Iris pigment epithelial cell (primary cell): ENCODE data around the gene ZFP28.

Source experiments
- DNase-seq: peaks from one replicate; pipeline ENCODE4 v3.0.0-alpha.2; 2011; ENCODE audit warnings: low read depth

Gene ZFP28

DNA sequence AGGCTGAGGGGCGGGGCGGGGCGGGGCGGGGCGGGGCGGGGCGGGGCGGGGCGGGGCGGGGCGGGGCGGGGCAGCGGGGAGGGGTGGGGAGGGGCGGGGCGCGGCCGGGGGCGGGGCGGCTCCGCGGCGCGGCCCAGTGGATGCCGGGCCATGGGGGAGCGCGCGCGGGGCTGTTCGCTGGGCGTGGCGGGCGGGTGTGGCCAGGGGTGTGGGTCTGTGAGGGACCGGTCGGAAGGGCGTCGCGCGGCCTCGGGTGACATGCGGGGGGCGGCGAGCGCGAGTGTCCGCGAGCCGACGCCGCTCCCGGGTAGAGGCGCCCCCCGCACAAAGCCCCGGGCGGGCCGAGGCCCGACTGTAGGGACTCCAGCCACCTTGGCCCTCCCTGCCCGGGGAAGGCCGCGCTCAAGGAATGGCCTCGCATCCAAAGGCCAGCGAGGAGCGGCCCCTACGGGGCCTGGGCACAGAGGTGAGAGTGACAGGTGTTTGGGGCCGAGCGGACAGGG lies at the start of gene ZFP28:
Gene ZFP28, plus strand, starts transcription at position 188 of the 503 bp plus-strand sequence. Its CDS starts 71 bp downstream, at position 259.
- no peak for DNase-seq

DNA sequence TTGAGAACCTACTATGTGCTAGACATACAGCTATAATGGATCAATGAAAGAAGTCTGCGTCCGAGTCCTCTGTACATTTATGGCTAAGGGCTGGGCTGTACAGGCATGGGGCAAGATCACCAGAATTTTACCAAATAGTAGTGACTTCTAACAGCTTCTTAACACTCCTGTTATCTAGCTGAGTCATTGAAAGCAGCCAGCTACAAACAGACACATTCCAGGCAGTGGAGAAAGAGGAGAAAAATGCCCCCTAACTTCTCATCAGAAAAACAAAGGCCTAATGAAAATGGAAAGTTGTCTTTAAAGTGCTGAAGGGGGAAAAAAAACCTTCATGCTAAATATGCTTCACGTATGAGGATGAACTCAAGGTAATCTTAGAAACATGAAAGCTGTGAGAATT lies 47.3 kb upstream of the ZFP28 start:
- DNase-seq, result peak; percentile 54

DNA sequence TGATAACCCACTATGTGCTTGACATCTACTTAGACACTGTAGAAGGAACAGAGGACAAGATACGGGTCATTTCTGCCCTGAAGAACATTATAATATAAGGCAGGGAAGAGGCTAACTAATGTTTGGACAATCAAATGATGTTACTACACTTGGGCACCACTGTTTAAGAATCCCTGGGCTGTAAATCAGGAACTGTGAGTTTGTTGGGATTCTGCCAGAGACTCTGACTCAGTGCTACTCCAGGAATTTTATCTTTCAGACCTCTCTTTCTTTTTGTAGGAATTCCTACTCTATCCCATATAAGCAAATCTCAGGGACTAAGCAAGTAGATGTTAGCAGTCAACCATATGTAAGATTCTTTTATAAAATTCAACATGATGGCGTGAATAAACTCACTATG lies 34.2 kb upstream of the ZFP28 start:
- peak; percentile 56 for DNase-seq

DNA sequence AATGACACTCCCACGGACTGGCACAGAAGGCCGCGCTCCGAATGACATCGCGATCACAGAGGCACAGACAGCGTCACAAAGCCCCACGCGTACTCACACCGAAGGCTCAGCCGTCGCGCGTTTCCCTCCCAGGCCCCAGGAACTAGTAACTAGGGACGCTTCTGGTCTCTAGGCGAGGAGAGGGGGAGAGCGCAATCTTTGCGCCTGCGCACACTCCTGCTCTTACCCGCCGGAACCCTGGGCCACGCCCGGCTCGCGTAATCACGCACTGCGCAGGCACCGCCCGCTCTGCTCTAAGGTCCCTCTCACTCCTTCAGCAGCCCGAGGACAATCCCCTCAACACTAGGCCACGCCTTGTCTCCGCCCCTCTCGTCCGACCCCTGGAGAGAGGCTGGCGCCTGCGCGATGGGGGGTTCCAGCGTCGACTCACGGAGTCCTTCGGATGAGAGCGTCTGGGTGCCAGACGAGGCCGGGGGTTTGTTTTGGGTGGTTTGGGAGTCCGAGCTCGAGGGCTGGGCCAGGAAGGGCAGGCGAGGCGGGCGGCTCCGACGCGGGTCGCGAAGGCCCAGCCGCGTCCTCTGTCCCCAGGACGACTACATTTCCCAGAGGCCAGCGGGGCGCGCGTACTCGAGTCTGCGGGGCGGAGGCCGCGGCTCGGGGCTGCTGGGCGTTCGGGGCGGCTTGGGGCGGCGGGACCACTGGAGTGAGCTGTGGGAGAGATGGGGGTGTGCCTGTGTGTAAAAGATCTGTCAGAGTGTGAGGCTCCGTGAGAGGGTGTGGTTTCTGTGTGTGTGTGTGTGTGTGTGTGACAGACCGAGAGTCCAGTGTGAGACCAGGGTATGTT lies 31.1 kb upstream of the ZFP28 start, which contains the start of gene ZNF471:
Gene ZNF471, plus strand, starts transcription at position 410 of the 844 bp plus-strand sequence. CDS start 3,717 bp downstream, outside the sequence.
- DNase-seq, result peak; percentile 98

DNA sequence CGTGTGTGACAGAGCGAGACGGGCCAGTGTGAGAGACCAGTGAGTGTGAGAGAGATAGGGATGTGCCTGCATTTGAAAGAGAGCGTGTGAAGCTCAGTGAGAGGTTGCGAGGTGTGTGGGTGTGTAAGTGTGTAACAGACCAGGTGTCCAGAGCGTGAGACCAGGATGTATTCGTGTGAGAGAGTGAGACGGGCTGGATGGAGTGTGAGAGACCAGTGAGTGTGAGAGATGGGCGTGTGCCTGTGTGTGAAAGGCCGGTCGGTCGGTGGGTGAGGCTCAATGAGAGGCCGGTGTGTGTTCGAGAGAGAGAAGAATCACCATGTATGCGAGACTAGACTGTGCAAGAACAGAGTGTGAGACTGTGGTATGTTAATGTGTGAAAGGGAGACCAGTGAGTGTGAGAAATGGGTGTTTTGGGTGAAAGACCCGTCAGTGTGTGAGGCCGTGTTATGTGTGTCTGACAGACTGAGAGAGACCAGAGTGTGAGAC lies 30.4 kb upstream of the ZFP28 start:
- DNase-seq, result no peak

DNA sequence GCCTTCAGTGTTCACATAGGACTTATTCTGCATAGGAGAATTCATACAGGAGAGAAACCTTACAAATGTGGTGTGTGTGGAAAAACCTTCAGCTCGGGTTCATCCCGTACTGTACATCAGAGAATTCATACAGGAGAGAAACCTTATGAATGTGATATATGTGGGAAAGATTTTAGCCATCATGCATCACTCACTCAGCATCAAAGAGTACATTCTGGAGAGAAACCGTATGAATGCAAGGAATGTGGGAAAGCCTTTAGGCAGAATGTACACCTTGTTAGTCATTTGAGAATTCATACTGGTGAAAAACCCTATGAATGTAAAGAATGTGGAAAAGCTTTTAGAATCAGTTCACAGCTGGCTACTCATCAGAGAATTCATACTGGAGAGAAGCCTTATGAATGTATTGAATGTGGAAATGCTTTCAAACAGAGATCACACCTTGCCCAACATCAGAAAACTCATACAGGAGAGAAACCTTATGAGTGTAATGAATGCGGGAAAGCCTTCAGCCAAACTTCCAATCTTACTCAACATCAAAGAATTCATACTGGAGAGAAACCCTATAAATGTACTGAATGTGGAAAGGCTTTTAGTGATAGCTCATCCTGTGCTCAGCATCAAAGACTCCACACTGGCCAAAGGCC lies 13.4 kb upstream of the ZFP28 start:
- no peak for DNase-seq

DNA sequence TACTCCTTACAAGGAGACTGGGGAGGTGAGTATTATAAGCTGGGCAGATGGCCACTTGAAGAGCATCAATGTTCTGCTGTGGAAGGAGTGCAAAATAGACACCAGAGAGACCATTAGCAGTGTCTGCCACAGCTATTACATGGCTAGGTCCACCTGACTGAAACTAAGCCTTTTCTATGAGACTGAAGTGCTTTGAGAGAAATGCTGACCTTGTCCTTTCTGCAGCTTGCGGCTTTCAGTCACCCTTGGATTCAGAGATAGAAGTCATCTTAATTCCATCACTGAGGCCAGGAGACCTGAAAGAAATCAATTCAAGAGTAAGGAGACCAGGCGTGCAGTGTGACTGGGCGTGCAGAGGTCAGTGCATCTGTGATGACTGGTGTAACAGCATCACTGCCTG lies 1.3 kb upstream of the ZFP28 start:
- no peak for DNase-seq

DNA sequence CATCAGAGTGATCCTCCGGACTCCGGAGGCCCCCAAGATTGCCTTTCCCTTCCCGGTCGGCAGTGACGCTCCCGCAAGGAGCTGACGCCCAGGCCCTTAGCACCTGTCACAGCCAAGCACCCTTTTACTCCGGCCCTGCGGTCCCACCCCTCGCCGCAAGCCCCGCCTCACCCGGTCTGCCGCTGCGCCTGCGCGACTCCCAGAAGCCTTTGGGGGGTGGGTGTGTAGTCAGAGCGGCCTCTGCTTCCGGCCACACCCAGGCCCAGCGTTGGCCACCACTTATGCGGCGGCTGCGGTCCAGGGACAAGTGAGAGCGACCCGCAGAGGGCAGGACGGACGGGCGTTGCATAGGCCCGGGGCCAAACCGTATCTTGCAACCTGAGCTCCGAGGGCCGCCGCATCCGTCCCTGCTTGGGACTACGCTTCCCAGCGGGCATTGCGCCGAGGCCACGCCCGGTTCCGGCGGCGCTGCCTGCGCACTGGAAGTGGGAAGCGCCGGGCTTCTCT lies 441 bp upstream of the ZFP28 start:
- DNase-seq, result peak; percentile 94

DNA sequence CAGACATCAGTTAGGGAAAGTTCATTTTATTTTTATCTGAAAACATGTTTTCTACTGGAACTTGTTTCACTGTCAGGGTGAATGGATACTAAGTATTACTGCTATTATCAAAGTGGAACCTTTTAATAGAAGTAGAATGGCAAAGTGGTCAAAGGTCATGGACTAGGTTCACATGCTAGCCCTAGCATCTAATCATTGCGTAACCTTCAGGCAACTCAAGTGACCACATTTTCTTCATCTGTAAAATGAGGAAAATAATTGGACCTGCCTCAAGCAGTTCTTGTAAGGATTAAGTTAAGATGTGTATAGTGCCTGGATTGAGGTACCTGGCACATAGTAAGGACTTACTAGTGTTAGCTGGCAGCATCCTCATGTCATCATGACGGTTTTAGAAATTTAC lies 5.0 kb downstream of the ZFP28 start:
- DNase-seq, result no peak

DNA sequence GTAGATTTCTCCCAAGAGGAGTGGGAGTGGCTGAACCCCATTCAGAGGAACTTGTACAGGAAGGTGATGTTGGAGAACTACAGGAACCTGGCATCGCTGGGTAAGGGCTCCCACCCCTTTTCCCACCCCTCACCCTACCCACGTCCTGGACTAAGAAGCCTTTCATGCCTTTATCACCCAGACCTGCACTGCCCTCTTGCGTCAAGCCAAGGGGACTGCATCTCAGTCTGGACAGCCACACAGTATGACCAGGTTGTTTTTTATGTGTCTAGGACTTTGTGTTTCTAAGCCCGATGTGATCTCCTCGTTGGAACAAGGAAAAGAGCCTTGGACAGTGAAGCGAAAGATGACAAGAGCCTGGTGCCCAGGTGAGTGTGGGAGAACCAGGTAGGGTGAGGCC lies 8.8 kb downstream of the ZFP28 start:
- DNase-seq, result no peak

DNA sequence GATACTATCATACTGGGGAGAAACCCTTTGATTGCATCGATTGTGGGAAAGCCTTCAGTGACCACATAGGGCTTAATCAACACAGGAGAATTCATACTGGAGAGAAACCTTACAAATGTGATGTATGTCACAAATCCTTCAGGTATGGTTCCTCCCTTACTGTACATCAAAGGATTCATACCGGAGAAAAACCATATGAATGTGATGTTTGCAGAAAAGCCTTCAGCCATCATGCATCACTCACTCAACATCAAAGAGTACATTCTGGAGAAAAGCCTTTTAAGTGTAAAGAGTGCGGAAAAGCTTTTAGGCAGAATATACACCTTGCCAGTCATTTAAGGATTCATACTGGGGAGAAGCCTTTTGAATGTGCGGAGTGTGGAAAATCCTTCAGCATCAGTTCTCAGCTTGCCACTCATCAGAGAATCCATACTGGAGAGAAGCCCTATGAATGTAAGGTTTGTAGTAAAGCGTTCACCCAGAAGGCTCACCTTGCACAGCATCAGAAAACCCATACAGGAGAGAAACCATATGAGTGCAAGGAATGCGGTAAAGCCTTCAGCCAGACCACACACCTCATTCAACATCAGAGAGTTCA lies 15.6 kb downstream of the ZFP28 start:
- no peak for DNase-seq

DNA sequence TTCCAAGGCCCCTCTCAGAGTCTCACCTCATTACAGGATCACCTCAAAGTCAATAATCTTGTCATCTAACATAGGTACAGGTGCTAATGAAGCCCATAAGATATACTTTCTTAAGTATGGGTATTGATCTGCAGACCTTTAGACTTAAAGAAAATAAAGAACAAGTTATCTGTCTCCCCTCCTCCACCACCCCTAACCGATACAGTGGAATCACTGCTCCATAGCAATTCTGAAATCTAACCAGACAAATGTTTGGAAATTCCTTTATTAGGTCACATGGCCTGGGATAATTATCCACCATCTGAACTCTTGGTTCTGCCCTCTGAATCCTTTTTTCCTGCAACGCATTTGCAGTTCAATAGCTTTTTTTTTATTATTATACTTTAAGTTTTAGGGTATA lies 24.0 kb downstream of the ZFP28 start:
- DNase-seq, result no peak

DNA sequence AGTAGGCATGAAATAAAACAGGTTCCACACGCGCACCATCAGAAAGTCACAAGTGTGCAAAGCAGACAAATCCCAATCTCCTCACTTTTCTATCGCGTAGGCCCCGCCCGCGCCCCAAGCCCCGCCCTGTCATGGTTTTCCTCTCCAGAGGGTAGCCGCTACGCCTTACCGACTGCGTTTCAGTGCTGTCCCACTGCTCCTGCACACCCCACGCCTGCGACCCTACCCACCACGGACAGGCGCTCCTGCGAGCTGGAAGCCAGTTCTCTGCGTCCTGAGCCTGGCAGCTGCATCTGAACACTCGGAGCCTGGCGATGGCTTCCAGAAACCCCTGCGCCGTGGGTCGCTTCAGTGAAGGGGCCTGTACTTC lies 28.1 kb downstream of the ZFP28 start:
- peak; percentile 42 for DNase-seq

DNA sequence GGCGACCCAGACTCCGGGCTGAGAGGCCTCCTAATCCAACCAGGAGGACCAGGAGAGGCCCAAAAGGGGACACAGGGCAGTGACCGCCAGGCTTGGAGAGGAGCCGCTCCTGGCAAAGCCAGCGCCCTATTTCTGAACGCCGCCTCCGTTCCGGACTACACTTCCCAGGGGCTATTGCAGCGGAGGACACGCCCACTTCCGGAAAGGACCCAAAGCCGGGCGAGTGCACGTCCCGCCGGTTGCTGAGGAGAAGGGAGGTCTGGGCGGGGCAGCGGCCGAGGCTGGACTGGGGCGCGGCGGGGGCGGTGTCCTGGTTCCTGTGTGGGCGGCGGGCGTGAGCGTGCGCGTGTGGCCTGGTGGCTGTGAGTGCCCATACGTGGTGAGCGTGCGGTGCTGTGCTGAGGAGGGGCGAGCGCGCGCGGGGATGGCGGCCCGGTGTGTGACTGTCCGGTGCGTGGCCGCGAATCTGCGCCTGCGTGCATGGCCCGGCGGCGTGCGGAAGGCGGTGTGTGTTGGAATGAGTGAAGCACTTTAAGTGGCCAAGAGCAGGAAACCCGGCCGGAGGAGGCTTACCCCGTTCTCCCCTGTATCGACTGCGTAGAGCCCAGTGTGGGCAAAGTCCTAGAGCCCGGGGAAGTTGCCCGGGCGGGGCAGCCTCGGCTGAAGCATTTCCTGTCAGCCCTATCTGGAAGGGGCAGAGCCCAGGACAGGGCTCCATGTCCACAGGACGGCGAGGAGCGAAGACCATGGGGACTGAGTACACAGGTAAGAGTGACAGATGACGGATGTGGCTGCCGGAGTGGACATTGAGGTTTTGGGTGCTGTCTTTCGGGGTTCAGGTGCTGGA lies 28.7 kb downstream of the ZFP28 start, which contains the start of gene ZNF470:
Gene ZNF470, plus strand, starts transcription at position 195 of the 847 bp plus-strand sequence. CDS start 2,844 bp downstream, outside the sequence.
- DNase-seq, result peak; percentile 95

DNA sequence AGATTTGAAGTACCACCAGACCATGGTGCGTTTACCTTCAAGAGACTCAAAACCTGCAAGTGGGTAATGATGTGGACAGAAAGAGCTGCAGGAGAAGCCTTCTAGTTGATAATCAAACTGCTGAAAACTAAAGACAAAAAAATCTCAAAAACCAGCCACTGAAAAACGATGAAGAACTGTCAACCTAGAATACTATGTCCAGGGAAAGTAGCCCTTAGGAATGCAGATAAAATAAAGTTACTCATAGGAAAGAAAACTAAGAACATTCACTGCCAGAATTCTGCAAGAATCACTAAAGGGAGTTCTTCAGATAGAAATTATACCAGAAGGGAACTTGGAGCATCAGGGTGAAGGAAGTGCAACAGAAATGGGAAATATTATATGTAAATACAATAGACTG lies 33.8 kb downstream of the ZFP28 start:
- DNase-seq, result no peak

DNA sequence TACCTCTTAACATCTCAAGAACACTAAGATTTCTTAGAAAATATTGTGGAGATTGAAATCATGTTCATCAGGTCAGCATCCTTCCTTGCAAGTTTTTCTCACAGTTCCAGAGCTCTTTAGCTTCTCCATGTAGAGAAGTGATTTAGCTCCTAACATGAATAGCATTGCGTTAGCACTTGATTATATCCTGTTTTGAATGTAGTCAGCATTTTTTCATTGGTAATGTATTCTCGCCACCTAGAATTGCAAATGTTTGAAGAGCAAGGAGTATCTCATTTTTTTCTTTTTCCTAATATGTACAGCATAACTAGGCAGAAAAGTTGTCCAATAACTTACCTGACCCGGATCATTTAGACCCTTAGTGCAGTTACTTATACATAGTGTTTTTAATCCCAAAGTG lies 35.2 kb downstream of the ZFP28 start:
- no peak for DNase-seq

DNA sequence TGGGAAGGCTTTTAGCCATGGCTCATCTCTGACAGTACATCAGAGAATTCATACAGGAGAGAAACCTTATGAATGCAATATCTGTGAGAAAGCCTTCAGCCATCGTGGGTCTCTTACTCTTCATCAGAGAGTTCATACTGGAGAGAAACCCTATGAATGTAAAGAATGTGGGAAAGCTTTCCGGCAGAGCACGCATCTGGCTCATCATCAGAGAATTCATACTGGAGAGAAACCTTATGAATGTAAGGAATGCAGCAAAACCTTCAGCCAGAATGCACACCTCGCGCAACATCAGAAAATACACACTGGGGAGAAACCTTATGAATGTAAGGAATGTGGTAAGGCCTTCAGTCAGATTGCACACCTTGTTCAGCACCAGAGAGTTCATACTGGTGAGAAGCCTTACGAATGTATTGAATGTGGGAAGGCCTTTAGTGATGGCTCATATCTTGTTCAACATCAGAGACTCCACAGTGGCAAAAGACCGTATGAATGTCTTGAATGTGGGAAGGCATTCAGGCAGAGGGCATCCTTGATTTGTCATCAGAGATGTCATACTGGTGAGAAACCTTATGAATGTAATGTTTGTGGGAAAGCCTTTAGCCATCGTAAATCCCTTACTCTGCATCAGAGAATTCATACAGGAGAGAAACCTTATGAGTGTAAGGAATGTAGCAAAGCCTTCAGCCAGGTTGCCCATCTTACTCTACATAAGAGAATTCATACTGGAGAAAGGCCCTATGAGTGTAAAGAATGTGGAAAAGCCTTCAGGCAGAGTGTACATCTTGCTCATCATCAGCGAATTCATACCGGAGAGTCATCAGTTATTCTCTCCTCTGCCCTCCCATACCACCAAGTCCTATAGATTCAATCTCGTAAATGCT lies 39.2 kb downstream of the ZFP28 start:
- DNase-seq, result no peak

DNA sequence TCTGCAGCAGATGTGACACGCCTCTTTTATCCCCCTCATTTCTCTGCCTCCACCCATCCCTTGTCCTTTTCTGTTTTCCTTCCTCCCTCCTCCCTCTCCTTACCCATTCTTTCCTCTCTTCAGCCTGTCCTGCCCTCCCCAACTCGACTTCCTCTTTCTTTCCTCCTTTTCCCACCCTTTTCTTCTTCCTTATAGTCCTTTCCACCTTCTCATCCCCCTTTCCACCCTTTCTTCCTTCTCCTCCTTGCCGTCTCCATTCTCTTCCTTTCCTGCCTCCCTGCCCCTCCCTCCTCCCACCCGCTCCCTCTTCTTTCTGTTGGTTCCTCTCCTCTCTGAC lies 55.7 kb downstream of the ZFP28 start:
- DNase-seq, result no peak

DNA sequence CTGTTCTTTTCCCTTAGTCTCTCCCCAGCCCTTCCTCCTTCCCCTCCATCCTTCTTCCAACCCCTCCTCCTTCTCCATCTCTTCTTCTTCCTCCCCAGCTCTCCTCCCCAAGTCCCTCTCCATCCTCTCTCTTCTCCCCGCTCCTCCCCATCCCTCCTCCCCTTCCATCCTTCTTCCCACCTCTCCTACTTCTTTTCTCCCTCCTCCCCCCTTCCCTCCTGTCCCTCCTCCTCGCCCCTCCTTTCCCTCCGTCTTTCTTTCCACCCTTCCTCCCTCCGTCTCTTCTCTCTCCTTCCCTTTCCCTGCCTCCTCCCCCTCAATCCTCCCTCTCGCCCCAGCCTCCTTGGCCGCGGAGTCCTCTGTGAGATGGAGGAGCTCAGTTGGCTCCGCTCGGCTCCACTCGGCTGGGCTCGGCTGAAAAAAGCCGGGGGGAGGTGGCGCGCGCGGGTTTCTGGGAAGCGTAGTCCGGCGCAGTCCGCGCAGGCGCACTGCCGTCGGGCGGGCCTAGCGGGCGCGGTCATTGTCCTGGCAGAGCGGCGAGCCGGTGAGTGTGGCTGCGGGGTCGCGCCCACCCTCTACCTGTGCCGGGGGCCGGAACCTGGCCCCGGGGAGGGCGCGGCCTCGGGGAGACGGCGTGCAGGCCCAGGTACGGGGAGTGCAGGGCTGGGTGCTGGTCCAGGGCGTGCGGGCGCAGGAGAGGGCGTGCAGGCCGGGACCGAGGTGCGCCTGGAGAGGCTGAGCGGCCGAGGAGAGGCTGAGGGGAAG lies 56.2 kb downstream of the ZFP28 start, which contains the start of gene ZNF71:
Gene ZNF71, plus strand, starts transcription at position 520 of the 765 bp plus-strand sequence. CDS start 6,257 bp downstream, outside the sequence.
- DNase-seq, result peak; percentile 86

DNA sequence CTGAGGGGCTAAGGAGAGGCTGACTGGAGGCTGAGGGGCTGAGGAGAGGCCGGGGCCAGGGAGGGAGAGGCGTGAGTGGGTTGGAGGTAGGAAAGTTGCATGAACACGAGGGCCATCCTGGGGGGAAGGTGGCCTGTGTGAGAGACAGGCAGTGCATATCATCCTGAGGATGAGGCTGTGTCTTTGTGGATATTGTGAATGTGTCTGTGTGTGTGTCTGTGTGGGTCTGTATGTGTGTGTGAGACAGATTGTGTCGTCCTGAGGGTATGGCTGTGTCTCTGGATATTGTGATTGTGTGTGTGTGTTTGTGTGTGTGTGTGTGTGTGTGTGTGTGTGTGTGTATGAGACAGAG lies 56.8 kb downstream of the ZFP28 start:
- no peak for DNase-seq
